Colon (tissue), 2 donors: Measurements from ENCODE around the gene FAM149A.

Source experiments
- FAIRE-seq: peaks from 2 replicates; lab custom pipeline; 2012; peaks lifted over from hg19 to GRCh38; lab: Jason Lieb, UNC
- donor health status: control.
- donor health status: control.

The FAM149A gene

DNA sequence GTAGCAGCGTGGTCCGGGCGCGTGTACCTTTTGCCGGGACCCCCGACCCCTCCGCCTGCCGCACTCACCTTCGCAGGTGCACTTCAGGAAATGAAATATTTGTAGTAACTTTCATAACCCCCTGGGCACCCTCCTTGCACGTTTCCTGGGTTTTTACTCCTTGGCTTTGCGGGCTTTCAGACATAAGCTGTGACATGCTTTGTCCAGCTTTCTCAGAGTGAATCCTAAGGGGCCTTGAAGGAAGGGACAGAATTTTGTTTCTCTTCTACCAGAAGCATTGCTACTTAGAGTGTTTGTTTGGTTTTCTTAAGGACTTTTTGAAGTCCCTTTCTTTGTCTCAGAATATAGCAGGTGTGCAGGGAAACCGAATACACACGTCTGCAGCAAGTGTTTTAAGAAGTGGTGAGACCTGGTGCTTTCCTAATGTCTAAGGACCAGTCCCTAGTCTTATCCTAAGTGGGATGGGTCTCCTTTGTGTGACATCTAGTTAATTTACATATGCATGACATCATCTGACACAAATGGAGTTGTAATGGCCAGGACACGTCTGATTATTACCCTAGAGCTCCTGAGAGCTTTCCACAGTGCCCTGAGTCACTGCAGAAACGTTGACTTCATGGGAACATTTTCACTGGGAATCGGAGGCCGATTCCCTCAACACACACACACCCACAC is 1.3 kb downstream of the FAM149A start:
- no peak for FAIRE-seq

GRCh38 chr4:186107947-186108346 is 3.4 kb downstream of the FAM149A start:
- FAIRE-seq = no peak

GRCh38 chr4:186108391-186108790 is 3.9 kb downstream of the FAM149A start:
- FAIRE-seq = no peak

- FAIRE-seq = no peak
Measured at GRCh38 chr4:186109245-186109644, 4.7 kb downstream of the FAM149A start.

- no peak for FAIRE-seq
Measured at GRCh38 chr4:186116697-186117096, 12.2 kb downstream of the FAM149A start.

DNA sequence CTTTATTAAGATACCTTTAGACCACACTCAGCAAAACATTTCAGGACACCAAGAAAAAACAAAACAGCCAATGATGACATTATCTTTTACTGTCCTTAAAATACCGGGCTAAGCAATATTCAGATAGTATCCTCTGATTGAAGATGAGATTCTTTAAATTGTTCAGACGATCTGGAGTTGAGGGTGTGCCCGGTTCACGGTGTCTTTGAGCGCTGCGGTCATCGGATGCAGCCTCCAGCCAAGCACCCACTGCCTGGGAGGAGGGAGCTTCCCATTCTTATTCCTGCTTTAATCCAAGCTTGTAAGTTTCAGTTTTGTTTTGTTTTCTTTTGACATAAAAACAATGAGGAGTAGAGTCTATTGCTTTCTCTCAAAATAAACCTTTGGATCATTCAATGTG is 14.1 kb downstream of the FAM149A start:
- no peak for FAIRE-seq

DNA sequence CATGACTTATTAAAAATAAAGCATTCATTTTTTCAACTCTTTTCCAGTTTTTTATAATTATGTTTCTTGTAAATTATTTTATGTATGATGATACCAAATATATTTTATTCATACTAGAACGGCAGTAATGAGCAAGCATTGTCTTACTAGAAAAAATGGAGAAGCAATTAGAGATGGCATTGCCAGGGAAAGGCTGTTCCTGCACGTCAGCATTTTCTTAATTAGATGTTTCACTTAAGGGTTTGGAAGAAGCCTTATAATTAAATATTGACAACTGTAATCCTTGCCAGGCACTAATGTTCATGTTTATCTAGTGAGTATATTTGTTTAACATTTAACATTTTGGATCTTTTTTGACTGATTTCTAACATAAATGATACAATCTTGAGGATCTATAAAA is 16.6 kb downstream of the FAM149A start:
- FAIRE-seq = no peak

GRCh38 chr4:186128842-186129241 is 24.3 kb downstream of the FAM149A start:
- no peak for FAIRE-seq

DNA sequence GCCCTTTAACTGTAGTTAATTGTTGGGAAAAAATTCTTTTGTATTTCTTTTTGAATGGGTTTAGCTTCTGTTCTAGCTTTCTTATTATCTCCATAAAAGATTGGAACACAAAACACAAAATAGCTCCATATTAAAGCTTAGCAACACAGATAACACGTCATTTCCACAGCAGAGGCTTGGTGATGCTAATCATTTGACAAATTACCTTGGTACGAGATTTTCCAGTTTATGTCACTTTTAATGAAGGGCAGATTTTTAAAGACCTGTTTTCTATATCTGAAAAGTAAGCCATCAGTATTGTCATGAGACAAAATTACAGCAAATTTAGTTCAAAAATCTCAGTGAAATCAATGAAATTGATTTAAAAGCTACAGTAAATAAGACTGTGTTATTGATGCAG is 27.4 kb downstream of the FAM149A start:
- no peak for FAIRE-seq

DNA sequence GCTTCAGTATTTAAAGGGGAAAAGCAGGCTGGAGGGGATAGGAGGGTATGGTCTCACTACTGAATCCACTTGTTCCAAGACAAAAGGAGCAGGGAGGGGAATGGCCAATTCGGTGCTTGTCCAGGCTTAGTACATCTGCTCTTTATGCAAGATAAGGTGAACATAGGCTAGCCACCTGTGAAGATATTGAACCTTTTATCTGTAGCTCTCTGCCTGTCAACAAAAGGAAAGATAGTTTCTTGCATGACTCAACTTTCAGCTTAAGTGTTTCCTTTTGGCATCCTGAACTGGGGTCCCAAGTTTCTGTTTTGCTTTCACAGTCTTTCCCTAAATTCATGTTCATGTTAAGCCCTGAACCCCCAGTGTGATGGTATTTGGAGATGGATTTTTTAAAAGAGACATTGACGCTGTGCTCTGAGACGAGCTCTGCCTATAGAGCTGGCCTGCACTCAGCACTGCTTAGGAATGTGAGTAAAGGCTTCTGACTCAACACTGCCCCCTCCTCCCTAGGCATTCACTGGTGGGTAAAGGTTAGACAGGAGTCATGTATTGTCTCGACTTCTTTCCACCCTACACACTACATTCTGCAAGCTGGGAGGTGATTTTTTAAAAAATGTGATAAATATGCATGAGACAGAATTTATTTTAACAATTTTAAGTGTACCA is 28.2 kb downstream of the FAM149A start:
- FAIRE-seq = no peak

GRCh38 chr4:186134257-186134656 is 29.8 kb downstream of the FAM149A start:
- FAIRE-seq = no peak

DNA sequence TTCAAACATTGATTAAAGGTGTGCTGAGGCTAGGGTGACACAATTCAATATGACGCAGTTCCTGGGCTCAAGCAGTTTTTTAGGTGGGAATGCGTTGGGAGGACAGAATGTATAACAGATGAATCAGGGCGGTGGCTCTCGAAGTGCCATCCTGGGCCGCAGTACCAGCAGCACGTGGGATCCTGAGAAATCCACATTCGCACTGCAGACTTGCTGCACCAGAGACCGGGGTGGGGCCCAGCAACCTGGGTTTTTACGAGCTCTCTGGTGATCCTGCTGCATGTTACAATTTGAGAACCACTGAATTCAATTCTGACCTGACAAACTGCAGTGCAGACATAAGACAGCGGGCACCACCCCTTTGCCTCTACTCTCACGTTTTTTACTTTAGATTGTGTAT is 30.4 kb downstream of the FAM149A start:
- FAIRE-seq = no peak

DNA sequence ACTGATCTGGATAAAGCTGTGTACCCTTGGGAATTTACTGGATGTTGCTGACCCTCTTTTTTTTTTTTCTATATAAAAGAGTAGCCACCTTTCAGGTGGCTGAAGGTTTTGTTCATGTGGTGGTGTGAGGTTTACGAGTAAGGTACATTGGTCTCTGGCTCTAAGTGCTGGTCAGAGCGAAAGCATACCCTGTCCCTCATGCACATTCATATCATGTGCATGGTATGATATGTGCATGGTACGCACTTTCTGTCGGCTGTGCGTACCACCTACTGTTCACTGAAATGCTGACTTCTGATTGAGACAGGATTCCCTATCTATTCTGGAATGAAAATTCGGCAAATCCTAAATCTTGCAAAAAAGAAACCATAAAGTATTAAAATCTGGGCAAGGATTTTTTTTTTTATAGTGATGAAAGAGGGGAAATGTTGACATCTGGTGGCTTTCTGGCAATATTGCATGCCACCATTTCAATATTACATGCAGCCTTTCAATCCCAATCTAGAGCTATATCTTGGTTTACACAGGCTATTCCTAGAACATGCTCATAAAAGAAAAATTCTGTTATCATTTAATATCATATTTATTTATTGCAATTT is 32.8 kb downstream of the FAM149A start:
- no peak for FAIRE-seq

DNA sequence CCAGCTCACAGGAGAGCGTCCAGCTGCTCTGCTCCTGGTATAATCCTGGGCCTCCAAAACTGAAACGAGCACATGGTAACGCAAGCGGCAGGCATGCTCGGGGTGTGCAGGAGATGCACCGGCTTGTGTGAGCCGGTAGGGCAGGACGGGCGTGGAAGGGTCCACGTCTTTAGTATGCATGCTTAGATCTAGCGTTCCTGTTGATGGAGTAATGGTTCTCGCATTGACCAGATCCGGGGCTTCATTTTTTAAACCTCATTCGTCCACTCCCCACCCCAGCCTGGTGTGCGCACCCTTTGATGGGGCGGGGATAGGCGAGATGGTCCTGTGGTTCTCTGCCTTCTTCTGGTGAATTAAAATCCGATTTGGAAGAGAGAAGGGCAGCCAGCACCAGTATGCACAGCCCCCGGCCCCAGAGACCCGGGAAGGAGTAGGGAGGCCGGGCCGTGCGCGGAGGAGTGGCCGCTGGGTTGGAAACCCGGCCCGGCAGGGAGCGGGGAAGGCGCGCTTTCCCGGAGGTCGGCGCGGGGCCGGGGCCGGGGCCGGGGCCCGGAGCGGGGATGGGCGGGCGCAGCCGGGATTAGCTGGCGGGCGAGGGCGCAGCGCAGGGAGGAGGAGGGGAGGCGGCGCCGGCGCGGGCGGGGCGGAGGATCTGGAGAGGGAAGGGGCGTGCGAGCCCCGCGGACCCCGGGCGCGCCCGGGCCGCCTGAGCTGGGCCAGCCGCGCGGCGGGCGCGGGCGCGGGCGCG is 39.9 kb downstream of the FAM149A start:
- FAIRE-seq = no peak

GRCh38 chr4:186144946-186145569 is 40.6 kb downstream of the FAM149A start:
- FAIRE-seq = no peak

DNA sequence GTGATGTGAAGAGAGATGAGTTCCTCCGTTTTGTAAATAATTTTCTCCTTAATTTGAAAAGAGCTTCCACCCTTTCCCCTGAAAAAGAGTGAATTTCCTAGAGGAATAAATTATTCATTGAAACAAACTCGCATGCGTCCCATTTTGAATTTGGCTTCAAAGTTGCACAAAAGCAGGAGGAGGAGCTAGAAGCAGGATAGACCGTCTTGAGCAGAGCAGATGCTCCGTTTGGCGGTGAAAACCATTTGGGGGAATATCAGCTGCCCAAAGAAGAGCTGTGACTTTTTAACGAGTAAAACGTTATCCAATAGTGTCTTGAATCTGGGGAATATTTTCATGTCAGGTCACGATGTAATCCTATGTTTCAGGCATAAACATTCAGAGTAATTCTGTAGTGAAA is 42.0 kb downstream of the FAM149A start:
- no peak for FAIRE-seq

- no peak for FAIRE-seq
Measured at GRCh38 chr4:186148336-186148975, 44.0 kb downstream of the FAM149A start.

DNA sequence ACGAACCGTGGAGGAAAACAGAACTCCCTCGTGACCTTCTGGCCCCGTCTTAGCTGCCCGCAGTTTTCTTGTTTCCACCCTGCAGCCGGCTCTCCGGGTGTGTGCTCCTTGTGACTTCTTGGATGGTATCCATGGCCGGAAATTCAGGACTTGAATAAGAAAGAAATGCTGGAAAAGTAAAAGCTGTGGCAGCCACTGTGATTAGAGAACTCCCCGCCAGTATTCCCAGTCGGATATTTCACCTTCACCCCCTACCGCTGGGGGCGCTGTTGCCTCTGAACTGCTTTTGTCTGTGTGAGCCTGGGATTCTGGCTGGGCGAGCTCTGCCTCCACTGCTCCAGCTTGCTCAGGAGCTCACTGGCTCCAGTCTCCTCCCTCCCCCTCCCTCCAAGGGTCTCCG is 45.4 kb downstream of the FAM149A start:
- no peak for FAIRE-seq

DNA sequence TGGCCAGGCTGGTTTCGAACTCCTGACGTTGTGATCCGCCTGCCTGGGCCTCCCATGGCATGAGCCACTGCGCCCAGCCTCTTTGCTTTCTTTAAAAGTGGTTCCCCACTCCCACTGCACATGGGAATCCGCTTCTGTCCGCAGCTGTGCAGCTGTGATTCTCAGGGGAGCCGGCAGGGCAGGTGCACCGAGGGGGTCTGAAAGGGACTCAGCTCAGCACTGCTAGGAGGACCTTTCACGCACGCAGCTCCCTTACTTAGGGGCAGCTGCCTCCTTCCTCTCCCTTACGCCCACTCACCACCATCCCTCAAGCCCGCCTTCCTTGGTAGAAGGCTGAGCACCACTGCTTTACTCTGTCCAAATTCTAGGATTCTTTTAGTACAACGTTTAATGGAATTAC is 46.4 kb downstream of the FAM149A start:
- FAIRE-seq = no peak

GRCh38 chr4:186151499-186151898 is 47.0 kb downstream of the FAM149A start:
- no peak for FAIRE-seq

GRCh38 chr4:186158021-186158813 is 53.7 kb downstream of the FAM149A start:
- FAIRE-seq = no peak
